Upper lobe of left lung (tissue), 4 donors: Measurements from ENCODE around the gene CTXND1.

Experiments
- CTCF ChIP-seq, 6 experiments: fragments of 450-650 bp in 4 of 6; fragments of 200-600 bp in 2 of 6; sonication (generic) in 2 of 6; IDR thresholded peaks; one replicate each; pipeline ENCODE4 v1.5.1; 2016 to 2019; ENCODE audit warnings: antibody characterized with exemption in 6 of 6
- POLR2A ChIP-seq, 4 donors: fragments of 450-650 bp; IDR thresholded peaks; one replicate each; pipeline ENCODE4 v1.5.1; 2016 to 2017; ENCODE audit warnings: antibody characterized with exemption in 4 of 4, mild to moderate bottlenecking in 2 of 4

- TF ChIP-seq CTCF (IDR thresholded peaks at IDR 0.05) (no peak), POLR2A (IDR thresholded peaks at IDR 0.05) (no peak)
Observed at GRCh38 chr15:80180468-80180867, 71.5 kb downstream of the CTXND1 start.
